ENCODE data around the gene PER2. TPM values are rescaled to one million over a fixed set of nuclear protein-coding genes. Genes with fewer than 3 reads are reported as not detected.

Gene PER2
- total RNA-seq, 1 donor from 2014 or later: 21.6 TPM

GRCh38 chr2:238265605-238266004 is 22.8 kb downstream of the PER2 start:
- no peak for DNase-seq (ENCODE audit: low spot score in 2 of 2)
- no peaks in the 10 kb centered on the region for H3K27me3 ChIP-seq
- peaks cover 0 to 6% of the 10 kb centered on the region in 2 donors for H3K4me1 ChIP-seq
- TF ChIP-seq, protein P1, sequence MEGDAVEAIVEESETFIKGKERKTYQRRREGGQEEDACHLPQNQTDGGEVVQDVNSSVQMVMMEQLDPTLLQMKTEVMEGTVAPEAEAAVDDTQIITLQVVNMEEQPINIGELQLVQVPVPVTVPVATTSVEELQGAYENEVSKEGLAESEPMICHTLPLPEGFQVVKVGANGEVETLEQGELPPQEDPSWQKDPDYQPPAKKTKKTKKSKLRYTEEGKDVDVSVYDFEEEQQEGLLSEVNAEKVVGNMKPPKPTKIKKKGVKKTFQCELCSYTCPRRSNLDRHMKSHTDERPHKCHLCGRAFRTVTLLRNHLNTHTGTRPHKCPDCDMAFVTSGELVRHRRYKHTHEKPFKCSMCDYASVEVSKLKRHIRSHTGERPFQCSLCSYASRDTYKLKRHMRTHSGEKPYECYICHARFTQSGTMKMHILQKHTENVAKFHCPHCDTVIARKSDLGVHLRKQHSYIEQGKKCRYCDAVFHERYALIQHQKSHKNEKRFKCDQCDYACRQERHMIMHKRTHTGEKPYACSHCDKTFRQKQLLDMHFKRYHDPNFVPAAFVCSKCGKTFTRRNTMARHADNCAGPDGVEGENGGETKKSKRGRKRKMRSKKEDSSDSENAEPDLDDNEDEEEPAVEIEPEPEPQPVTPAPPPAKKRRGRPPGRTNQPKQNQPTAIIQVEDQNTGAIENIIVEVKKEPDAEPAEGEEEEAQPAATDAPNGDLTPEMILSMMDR (IDR thresholded peaks at IDR 0.05): no peak
- peaks cover 59 to 79% of the 10 kb centered on the region in 2 donors for H3K36me3 ChIP-seq
- intact Hi-C loops (cut with DNase I): no loop called here
- no peak overlapping the region for H3K4me3 ChIP-seq
- no peaks in the 10 kb centered on the region for H3K9me3 ChIP-seq
- H3K27ac ChIP-seq: no peak overlapping the region

DNA sequence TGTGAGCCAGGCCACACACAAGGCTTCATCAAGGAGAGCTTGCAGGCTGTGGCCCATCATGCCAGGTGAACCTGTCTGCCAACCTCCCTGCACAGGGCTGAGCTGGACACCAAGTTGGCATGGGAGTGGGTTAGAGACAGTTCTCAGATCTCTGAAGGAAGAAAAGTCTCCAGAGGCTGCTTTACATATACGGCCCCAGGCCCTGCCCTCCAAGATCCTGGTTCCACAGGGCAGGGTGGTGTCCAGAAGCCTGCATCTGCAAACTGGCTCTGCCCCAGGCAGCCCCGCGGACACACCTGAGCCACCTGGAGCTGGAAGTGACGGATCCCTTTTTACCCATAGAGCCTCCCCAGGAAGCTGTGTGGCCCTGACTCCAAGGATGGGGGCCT is 24.3 kb downstream of the PER2 start:
- Histone ChIP-seq H3K4me1 (peaks cover 0 to 6% of the 10 kb centered on the region in 2 donors), H3K36me3 (peaks cover 60 to 80% of the 10 kb centered on the region in 2 donors), H3K9me3 (no peaks in the 10 kb centered on the region), H3K27me3 (no peaks in the 10 kb centered on the region), H3K27ac (peak overlapping the region; percentile 19 to 38), H3K4me3 (no peak overlapping the region)
- TF ChIP-seq, protein P1 (IDR thresholded peaks at IDR 0.05): no peak
- no peak for DNase-seq (ENCODE audit: low spot score in 2 of 2)
- intact Hi-C loops (cut with DNase I): loop anchor here (5.0 kb wide), 2 partner anchors 102 to 342 kb away; no protein-coding TSS in a partner anchor

GRCh38 chr2:238263204-238264071 is 25.0 kb downstream of the PER2 start:
- intact Hi-C loops (cut with DNase I): loop anchor here (2.0 to 5.0 kb wide), 3 partner anchors 101 to 405 kb away; partner anchors contain the start of gene RAMP1
- peak overlapping the region; percentile 37 to 51 for H3K27ac ChIP-seq
- no peak overlapping the region for H3K4me3 ChIP-seq
- peaks cover 62 to 80% of the 10 kb centered on the region in 2 donors for H3K36me3 ChIP-seq
- TF ChIP-seq, protein P1 (IDR thresholded peaks at IDR 0.05): peak; percentile 75 to 90 (median 77)
- peak; percentile 63 to 97 for DNase-seq (ENCODE audit: low spot score in 2 of 2)
- H3K27me3 ChIP-seq: no peaks in the 10 kb centered on the region
- H3K4me1 ChIP-seq: peaks cover 0 to 6% of the 10 kb centered on the region in 2 donors
- no peaks in the 10 kb centered on the region for H3K9me3 ChIP-seq

DNA sequence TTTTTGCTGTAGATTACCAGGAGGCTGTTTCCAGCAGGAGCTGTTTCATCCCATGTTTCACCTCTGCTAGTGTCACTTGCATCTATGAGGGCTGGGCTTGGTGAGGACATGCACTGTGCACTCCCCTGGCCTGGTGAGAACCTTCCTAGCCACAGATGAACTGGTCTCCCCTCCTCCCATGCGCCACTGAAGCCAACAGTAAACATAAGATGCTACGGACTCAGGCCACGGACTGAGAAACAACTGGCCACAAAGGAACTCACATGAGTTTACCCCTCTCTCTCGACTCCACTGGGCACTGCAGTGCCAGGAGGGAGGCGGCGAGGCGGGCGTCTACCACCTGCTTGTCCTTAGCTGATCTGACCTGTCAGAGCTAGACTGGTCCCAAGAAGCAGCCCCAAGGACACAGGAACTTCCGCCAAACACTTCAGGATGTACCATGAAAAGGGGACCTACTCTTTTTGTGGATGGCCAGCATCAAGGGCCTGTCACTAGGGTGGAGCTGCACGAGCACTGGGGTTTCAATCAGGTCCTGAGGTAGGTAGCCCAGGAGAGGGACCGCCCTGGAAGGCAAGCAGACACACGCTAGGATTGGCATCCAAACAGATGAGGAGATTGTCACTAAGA is 25.8 kb downstream of the PER2 start:
- Histone ChIP-seq H3K9me3 (no peaks in the 10 kb centered on the region), H3K27me3 (no peaks in the 10 kb centered on the region), H3K27ac (peak overlapping the region; percentile 37 to 51), H3K36me3 (peaks cover 62 to 80% of the 10 kb centered on the region in 2 donors), H3K4me3 (no peak overlapping the region), H3K4me1 (peaks cover 0 to 6% of the 10 kb centered on the region in 2 donors)
- TF ChIP-seq, protein P1 (IDR thresholded peaks at IDR 0.05): no peak
- no peak for DNase-seq (ENCODE audit: low spot score in 2 of 2)
- intact Hi-C loops (cut with DNase I): loop anchor here (2.0 to 5.0 kb wide), 3 partner anchors 100 to 404 kb away; partner anchors contain the start of gene RAMP1

GRCh38 chr2:238261718-238262375 is 26.6 kb downstream of the PER2 start:
- Histone ChIP-seq H3K27me3 (no peaks in the 10 kb centered on the region), H3K4me3 (no peak overlapping the region), H3K27ac (no peak overlapping the region), H3K4me1 (peaks cover 0 to 6% of the 10 kb centered on the region in 2 donors), H3K9me3 (no peaks in the 10 kb centered on the region), H3K36me3 (peaks cover 60 to 80% of the 10 kb centered on the region in 2 donors)
- intact Hi-C loops (cut with DNase I): loop anchor here (2.0 to 5.0 kb wide), 3 partner anchors 100 to 403 kb away; partner anchors contain the start of gene RAMP1
- TF ChIP-seq, protein P1 (IDR thresholded peaks at IDR 0.05): no peak
- no peak for DNase-seq (ENCODE audit: low spot score in 2 of 2)
